GM12878 (cell line): ENCODE data around the gene NRG3.

Experiments
- RFX5 ChIP-seq: IDR thresholded peaks from 2 replicates; pipeline ENCODE4 v1.6.1; 2011; ENCODE audit warnings: low read depth, low read length, improper control_type of control experiment
- SP1 ChIP-seq: IDR thresholded peaks from one replicate; pipeline ENCODE4 v1.6.1; 2011; ENCODE audit warnings: low read depth, low read length
- TCF12 ChIP-seq: IDR thresholded peaks from 2 replicates; pipeline ENCODE4 v1.6.1; 2011; ENCODE audit warnings: low read depth, mild to moderate bottlenecking, low read length
- ZBED1 ChIP-seq: IDR thresholded peaks from 2 replicates; pipeline ENCODE4 v1.6.1; 2016; ENCODE audit warnings: borderline replicate concordance
- TF ChIP-seq, protein P1 (sequence below), 3 experiments: IDR thresholded peaks in 2 of 3; conservative IDR thresholded peaks in 1 of 3; 2 replicates each; pipeline ENCODE4 v1.5.1; 2011; ENCODE audit warnings: low read depth in 3 of 3, low read length in 3 of 3, mild to moderate bottlenecking in 3 of 3, control low read depth in 2 of 3, moderate library complexity in 2 of 3, inconsistent platforms in 1 of 3, mixed read lengths in 1 of 3; ENCODE audit not compliant: control insufficient read depth in 2 of 3, insufficient read depth in 1 of 3; ENCODE audit errors: extremely low read depth in 1 of 3

- TF ChIP-seq ZBED1 (no peak), TCF12 (no peak), RFX5 (no peak), SP1 (no peak)
- TF ChIP-seq, protein P1, sequence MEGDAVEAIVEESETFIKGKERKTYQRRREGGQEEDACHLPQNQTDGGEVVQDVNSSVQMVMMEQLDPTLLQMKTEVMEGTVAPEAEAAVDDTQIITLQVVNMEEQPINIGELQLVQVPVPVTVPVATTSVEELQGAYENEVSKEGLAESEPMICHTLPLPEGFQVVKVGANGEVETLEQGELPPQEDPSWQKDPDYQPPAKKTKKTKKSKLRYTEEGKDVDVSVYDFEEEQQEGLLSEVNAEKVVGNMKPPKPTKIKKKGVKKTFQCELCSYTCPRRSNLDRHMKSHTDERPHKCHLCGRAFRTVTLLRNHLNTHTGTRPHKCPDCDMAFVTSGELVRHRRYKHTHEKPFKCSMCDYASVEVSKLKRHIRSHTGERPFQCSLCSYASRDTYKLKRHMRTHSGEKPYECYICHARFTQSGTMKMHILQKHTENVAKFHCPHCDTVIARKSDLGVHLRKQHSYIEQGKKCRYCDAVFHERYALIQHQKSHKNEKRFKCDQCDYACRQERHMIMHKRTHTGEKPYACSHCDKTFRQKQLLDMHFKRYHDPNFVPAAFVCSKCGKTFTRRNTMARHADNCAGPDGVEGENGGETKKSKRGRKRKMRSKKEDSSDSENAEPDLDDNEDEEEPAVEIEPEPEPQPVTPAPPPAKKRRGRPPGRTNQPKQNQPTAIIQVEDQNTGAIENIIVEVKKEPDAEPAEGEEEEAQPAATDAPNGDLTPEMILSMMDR (IDR thresholded peaks at IDR 0.05 in 2 of 3, conservative IDR thresholded peaks at IDR 0.05 in 1 of 3; ENCODE audit: control insufficient read depth in 2 of 3, extremely low read depth in 1 of 3, insufficient read depth in 1 of 3, low read depth in 3 of 3, low read length in 3 of 3) = peak in 2 of 3 experiments; percentile 15 to 33; a peak in 2 of 6 replicates
Measured at GRCh38 chr10:82221601-82222149, 346.7 kb downstream of the NRG3 start.
